T-helper 2 cell treated with Interferon-gamma antibody and Interleukin-4, amounts not matched to agents 100 ng/mL and 5 ng/mL, for 36 hours (primary cell): Measurements from ENCODE around the gene MLXIP. TPM values are rescaled to one million over a fixed set of nuclear protein-coding genes. Genes with fewer than 3 reads are reported as not detected.
"Not testable (repeated sequence)": the region's sequence is repeated elsewhere in the genome, so short reads cannot be mapped to it uniquely, and the experiment has no call there.

Experiments
- intact Hi-C: fragments of 100-400 bp; cut with micrococcal nuclease; formaldehyde crosslinking; loops from one replicate; pipeline ENCODE4 v1.15.1; 2023
- total RNA-seq: library from RNA; stranded (reverse); gene quantifications from 2 replicates; pipeline ENCODE4 v1.2.3, GENCODE V29; 2022

Gene MLXIP
- total RNA-seq, 1 donor from 2014 or later: 44.7 TPM

DNA sequence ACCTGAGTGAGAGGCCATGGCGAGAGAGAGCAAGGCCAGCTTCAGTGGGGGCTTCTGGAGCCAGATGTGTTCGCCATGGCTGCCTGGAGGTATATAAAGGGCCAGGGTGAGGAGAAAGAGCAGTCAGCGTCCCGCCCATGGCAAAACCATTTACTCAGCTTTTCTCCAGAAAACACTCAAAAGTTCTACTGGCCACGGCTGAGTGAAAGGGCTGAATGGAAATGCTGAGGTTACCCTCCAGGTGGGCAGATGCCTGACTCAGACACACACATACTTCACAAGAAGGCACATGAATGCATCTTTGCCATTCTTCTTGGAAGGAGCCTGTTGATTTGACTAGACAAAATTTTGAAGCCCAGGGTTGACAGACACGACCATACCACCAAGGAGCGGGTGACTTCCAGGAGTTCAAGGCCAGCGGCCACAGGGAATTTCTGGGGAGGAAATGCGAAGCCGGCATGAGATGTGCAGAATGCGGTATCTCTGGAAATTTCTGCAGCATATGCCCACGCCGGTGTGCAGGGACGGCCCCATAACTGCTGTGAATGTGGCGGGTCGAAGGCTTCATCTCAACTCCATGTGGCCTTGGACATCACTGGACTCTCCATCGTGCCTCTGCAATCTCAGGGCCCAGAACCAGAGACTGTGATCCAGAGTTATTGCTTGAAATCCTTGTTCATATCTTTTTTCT is 95.7 kb downstream of the MLXIP start, which contains the start of gene IL31:
TSS of gene IL31 (minus strand) at position 67 of the 691 bp plus-strand sequence. CDS start at position 18, 49 bp downstream.
- intact Hi-C loops: no loop called here

DNA sequence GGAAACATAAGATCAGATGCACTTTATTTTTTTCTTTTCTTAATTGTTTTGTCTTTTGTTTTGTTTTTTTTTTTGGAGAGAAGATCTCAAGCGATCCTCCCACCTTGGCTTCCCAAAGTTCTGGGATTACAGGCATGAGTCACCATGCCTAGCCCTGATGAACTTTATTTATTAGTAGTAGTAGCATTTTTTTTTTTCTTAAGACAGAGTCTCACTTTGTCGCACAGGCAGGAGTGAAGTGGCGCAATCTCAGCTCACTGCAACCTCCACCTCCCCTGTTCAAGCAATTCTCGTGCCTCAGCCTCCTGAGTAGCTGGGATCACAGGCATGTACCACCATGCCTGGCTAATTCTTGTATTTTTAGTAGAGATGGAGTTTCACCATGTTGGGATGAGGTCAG is 97.9 kb downstream of the MLXIP start:
- intact Hi-C loops: not testable (repeated sequence)

DNA sequence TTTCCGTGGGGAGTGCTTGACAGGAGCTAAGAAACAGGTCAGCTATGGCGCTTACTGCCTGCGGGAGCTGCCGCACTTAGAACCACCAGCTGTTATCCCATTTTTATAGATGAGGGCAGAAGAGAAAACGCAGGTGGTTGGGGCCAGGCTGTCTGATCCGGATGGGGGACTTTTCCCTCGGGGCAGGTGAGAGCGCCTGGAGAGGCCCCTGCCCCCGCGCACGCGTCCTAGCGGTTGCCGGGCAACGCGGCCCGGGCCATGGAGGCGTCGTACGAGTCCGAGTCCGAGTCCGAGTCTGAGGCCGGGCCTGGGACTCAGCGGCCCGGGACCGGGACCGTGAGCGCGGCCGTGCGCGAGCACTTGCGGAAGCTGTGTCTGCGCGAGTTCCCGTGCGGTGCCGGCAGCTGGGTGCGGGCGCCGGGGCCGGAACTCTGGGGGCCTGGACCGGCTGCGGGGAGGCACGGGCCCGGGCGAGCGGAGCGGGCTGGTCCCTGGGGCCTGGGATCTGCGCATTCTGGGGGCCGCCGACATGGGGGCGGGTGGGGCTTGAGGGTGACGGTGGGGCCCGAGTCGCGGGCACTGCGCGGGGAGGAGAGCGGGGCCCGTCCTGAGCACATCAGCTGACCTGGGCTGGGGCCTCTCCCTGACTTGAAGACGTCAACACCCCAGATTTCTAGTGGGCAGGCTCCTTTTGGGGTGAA is 104.5 kb downstream of the MLXIP start, which contains the start of gene LRRC43:
TSS of gene LRRC43 (plus strand) at position 237 of the 701 bp plus-strand sequence. CDS start at position 259, 22 bp downstream.
- intact Hi-C loops: no loop called here

GRCh38 chr12:122183588-122183940 is 105.0 kb downstream of the MLXIP start:
- intact Hi-C loops: no loop called here

DNA sequence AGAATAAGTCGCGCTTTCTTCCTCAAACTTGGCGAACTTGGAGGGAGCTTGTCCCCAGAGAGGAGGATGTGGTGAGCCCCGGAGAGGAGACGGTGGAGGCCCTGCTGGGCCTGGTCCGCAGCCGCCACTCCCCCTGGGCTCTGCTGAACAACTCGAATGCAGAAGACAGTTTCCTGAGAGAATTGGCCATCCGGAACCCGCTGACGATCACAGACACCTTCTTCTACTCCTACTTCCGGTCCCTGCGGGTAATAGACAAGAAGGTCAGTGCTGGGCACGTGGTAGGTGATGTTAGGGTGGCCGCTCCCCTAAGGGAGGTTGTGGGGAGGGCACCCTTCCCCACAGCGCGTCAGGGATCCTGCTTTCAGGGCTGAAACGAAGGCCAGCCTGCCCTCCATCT is 106.0 kb downstream of the MLXIP start:
- intact Hi-C loops: no loop called here

- intact Hi-C loops: no loop called here
These were observed 106.5 kb downstream of the MLXIP start for GRCh38 chr12:122185079-122185478.

DNA sequence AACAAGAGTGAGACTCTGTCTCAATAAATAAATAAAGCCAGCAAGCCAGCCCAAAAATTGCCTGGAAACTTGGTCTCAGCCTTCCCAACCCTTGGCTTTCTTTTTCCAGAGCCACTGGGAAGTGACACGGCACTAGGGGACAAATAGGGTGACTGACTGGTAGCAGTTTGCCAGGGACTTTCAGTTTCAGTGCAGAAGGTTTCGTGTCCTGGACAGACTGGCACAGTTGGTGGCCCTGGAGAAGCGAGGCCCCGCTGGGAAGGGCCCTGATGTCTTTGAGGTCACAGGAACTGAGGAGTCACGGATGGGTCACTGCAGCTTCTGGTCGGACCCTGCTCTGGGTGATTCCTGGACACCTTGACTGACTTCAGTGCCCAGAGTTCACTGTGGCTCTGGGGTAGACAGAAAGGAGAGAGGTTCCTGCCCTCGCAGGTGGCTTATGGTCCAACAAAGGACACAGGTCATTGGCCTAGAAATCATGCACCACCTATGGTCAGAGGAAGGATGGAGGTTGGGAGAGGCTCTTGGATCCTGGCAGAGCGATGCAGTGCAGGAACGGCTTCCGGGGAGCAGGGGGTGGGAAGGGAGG is 107.0 kb downstream of the MLXIP start:
- intact Hi-C loops: no loop called here

DNA sequence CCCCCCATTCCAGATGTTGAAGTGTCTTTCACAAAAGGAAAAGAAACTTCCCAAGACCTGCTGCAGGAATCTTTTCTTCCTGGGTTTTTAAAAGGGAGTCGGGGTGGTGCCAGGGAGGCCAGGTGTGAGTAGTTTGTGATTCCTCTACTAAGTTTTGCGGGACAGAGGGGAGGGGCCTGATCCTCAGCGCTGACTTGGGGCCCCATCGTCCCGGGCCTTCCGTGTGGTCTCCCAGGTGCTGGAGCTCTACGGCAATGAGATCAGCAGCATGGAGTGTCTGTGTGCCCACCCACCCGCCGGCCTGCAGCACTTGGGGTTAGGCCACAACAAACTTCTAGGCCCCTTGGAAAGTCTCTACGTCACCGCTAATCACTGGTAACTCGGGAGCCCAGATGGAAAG is 108.9 kb downstream of the MLXIP start:
- intact Hi-C loops: no loop called here

DNA sequence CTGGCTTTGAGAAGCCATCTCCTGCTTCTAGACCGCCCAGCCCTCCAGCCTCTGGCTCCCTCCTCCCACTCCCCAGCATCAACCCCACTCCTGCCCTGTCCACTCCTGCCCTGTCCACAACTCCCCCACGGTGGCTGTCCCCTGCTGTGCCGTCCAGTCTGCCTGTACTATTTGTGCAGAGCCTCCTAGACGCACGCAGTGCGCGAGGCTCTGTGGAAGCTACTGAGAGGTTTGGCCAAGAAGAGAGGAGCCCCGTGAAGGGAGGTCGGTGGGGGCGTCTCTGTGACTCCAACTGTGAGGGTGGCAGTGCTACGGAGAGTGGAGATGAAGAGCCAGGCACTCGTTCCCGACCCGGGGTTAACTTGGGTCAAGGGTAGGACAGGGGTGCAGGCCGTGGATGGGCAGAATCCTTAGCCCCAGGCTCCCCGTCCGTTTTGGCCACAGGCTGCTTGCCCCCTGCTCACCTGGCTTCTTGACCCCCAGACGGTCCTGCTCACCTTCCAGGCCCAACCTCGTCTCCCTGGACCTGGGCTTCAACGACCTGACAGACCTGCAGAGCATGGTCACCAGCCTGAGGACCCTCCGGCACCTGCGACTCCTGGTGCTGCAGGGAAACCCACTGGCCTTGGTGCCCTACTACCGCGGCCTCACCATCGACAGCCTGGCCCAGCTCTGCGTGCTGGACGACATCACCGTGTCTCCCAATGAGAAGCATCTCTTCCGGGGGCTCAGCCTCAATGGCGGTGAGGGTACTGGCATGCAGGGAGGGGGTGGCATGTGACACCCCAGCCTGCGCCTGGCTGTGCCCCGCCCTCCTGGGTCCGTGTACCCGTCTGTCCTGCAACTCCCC is 111.3 kb downstream of the MLXIP start:
- intact Hi-C loops: no loop called here

DNA sequence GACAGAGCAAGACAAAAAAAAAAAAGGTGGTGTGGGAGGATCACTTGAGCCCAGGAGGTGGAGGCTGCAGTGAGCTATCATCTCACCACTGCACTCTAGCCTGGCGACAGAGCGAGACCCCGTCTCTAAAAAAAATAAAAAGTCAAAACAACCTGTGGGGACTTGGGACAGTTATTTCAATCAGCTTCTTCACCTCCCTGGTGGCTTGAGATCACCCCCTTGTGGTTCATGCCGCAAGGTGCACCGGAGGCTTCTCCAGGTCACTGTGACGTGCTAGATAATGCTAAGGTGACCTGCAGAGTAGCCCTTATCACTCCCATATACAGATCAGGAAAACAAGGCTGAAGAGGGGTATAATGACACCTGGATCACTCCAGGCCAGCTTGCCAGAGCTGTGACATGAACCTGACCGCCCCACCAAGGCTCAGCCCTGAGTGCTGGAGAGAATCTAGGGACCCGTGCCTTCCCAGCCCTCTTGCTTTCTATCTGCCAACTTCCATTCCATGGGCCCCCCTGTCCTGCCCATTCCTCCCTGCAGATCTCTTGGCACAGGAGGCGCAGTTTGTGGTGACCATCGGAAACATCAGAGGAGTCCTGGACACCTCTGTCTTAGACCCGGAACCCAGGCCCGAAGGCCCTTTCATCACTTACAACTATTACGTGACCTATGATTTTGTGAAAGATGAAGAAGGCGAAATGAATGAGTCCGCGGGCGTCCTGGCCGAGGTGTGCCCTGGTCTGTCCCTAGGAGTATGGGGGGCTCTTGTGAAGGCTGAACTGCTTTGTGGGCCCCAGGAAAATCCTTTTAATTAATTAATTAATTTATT is 112.5 kb downstream of the MLXIP start:
- intact Hi-C loops: loop anchor here (1.0 kb wide), 2 partner anchors 60 to 137 kb away; no protein-coding TSS in a partner anchor

DNA sequence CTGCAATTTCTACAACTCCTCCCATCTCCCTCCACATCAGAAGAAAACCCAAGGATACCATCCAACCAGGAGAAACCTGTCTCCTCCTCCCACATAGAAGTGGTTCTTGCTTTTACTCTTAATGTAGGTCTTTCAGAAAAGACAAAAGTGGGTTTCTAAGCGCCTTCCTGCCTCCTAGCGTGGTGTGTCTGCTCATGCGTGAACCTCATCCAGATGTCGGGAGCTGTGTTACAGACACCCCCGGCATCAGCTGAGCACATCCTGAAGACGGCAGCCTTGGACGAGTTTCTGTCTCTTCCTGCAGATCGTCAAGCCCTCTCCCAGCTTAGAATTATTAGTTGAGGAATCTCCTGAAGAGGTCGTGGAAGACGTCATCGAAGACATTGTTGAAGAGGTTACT is 113.9 kb downstream of the MLXIP start:
- intact Hi-C loops: no loop called here

- intact Hi-C loops: no loop called here
These were observed 116.2 kb downstream of the MLXIP start for GRCh38 chr12:122194804-122195203.

DNA sequence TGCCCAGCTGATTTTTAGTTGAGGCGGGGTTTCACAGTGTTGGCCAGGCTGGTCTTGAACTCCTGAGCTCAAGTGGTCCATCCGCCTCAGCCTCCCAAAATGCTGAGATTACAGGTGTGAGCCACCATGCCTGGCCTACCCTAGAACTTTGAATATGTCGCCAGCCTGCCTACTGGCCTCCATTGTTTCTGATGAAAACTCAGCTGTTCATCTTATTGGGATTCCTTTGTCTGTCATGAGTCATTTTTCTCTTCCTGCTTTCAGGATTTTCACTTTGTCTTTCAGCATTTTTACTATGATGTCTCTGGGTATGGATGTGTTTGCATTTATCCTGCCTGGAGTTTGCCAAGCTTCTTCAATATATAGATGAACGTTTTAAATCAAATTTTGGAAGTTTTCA is 116.8 kb downstream of the MLXIP start:
- intact Hi-C loops: no loop called here

Other genes with a start within 250 kb of the MLXIP start
- not detected in 2 replicates for gene HPD, start 219.9 kb upstream of the MLXIP start, total RNA-seq
- 56.2 and 66.2 TPM in 2 replicates for gene PSMD9, start 190.0 kb upstream of the MLXIP start, total RNA-seq
- gene CFAP251, start 160.2 kb upstream of the MLXIP start, total RNA-seq: 0.48 and 0.66 TPM in 2 replicates
- 7.1 and 7.3 TPM in 2 replicates for gene BCL7A, start 56.9 kb upstream of the MLXIP start, total RNA-seq
- gene IL31, start 95.5 kb downstream of the MLXIP start, total RNA-seq: not detected in 2 replicates
- not detected in 2 replicates for gene LRRC43, start 104.4 kb downstream of the MLXIP start, total RNA-seq
- gene B3GNT4, start 125.0 kb downstream of the MLXIP start, total RNA-seq: 0.36 and 0.45 TPM in 2 replicates
- 45.9 and 48.1 TPM in 2 replicates for gene DIABLO, start 147.3 kb downstream of the MLXIP start, total RNA-seq
- gene VPS33A, start 187.7 kb downstream of the MLXIP start, total RNA-seq: 30.0 and 33.7 TPM in 2 replicates